ENCODE results near the gene YIPF6.
"Not testable (repeated sequence)": the region's sequence is repeated elsewhere in the genome, so short reads cannot be mapped to it uniquely, and the experiment has no call there.

The YIPF6 gene

GRCh38 chrX:68506649-68507048 lies 7.8 kb downstream of the YIPF6 start:
- no peak for TF ChIP-seq CTCF (IDR thresholded peaks at IDR 0.05; ENCODE audit: insufficient read depth, missing control alignments)
- FAIRE-seq (no peak), DNase-seq (ENCODE audit: insufficient read length, low spot score) (no peak)

GRCh38 chrX:68508799-68509198 lies 9.9 kb downstream of the YIPF6 start:
- TF ChIP-seq CTCF (IDR thresholded peaks at IDR 0.05; ENCODE audit: insufficient read depth, missing control alignments) = no peak
- no peak for DNase-seq (ENCODE audit: insufficient read length, low spot score)
- FAIRE-seq = no peak

DNA sequence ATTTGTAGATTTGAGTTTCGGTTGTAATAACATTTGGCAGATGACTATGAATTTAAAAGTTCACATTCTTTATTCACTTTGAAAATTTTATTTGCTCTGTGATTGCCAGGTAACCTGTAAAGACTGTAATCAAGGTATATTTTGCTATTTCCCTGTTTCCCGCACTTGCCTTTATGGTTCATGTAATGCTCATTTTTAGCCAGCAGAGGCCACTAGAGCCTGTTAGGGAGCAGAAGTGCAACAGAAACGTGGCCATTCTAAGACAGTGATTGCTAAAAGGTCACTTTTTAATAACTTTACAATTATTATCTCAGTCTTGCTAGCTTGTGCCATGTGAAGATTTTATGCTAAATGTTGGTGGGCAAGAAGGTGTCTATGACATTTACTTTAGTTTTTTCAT lies 12.4 kb downstream of the YIPF6 start:
- TF ChIP-seq CTCF (IDR thresholded peaks at IDR 0.05; ENCODE audit: insufficient read depth, missing control alignments) = peak; percentile 68
- FAIRE-seq (no peak), DNase-seq (ENCODE audit: insufficient read length, low spot score) (no peak)

- DNase-seq (ENCODE audit: insufficient read length, low spot score); FAIRE-seq: not testable (repeated sequence)
These were observed 25.8 kb downstream of the YIPF6 start for GRCh38 chrX:68524680-68525079.

GRCh38 chrX:68532831-68533533 lies 34.1 kb downstream of the YIPF6 start:
- TF ChIP-seq CTCF (IDR thresholded peaks at IDR 0.05; ENCODE audit: insufficient read depth, missing control alignments) = no peak
- DNase-seq (ENCODE audit: insufficient read length, low spot score) (no peak), FAIRE-seq (no peak)

GRCh38 chrX:68533656-68534055 lies 34.8 kb downstream of the YIPF6 start:
- no peak for TF ChIP-seq CTCF (IDR thresholded peaks at IDR 0.05; ENCODE audit: insufficient read depth, missing control alignments)
- FAIRE-seq = no peak
- no peak for DNase-seq (ENCODE audit: insufficient read length, low spot score)

GRCh38 chrX:68534691-68535090 lies 35.8 kb downstream of the YIPF6 start:
- no peak for FAIRE-seq
- no peak for TF ChIP-seq CTCF (IDR thresholded peaks at IDR 0.05; ENCODE audit: insufficient read depth, missing control alignments)
- DNase-seq (ENCODE audit: insufficient read length, low spot score) = no peak

DNA sequence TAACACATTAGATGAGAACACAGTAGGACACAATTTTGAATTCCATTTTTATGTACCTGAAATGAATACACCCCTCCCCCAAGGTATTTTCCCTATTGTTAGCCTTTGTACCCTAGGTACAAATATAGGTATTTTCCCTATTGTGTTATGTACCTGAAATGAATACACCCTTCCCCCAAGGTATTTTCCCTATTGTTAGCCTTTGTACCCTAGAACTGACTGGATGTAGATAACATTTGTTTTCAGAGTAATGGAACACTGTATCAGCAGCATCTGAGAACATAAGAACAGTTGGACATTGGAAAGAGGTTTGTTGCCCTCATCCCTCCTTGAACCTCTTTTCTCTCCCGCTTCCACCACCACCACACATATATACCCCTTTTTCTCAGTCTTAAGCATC lies 37.6 kb downstream of the YIPF6 start:
- FAIRE-seq (no peak), DNase-seq (ENCODE audit: insufficient read length, low spot score) (no peak)
- no peak for TF ChIP-seq CTCF (IDR thresholded peaks at IDR 0.05; ENCODE audit: insufficient read depth, missing control alignments)

Measured in D721Med (cell line).